WI38 (cell line): Measurements from ENCODE around the gene AKAP11.

ENCODE experiments used
- H3K4me3 ChIP-seq: 2 replicates; pipeline ENCODE4 v1.5.1; 2011; ENCODE audit warnings: low read depth, mild to moderate bottlenecking, control low read depth, low read length
- TF ChIP-seq, protein P1 (sequence below): IDR thresholded peaks from 2 replicates; pipeline ENCODE4 v1.5.1; 2012; ENCODE audit warnings: low read depth, mild to moderate bottlenecking, control low read depth, low read length

The AKAP11 gene

DNA sequence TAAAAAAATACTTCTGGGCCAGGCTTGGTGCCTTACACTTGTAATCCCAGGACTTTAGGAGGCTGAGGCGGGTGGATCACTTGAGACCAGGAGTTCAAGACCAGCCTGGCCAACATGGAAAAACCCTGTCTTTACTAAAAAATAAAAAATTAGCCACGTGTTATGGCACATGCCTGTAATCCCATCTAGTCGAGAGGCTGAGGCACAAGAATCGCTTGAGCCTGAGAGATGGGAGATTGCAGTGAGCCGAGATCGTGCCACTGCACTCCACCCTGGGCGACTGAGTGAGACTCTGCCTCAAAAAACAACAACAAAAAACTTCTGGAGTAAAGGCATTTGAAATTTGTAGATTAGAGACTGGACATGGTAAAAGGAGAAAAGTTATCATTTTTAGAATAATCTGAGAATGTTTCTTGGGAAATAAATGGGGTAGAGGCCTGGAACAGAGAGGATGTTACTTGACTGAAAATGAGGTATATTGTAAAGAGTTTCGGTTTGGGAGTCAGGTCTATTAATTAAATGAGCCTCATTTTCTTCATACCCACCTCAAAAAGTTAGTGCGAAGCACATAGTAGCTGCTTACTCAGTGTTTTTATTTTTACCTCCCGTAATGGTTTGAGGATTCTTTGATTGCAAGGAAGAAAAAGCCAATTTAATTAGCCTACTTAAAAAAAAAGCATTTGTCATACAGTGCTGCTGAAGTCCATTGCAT, 2.6 kb downstream of the AKAP11 start:
- H3K4me3 ChIP-seq = no peak overlapping the region

DNA sequence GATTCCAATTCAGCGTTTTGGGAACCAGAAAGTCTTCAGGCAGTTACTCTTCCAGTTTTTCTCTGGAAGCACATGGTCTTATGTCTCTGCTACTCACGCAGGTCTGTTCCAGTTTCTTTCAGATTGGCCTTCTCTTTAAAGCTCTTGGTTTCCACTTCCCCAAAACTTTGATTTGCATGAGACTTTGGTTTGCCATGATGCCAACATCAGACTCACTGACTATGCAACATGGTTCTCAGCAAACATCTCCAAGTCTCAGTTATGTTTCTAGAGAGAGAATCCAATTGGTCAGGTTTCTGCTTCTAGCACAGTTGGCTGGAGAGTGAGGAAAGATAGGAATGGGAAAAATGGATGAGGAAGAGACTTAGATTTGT, 3.1 kb downstream of the AKAP11 start:
- TF ChIP-seq, protein P1, sequence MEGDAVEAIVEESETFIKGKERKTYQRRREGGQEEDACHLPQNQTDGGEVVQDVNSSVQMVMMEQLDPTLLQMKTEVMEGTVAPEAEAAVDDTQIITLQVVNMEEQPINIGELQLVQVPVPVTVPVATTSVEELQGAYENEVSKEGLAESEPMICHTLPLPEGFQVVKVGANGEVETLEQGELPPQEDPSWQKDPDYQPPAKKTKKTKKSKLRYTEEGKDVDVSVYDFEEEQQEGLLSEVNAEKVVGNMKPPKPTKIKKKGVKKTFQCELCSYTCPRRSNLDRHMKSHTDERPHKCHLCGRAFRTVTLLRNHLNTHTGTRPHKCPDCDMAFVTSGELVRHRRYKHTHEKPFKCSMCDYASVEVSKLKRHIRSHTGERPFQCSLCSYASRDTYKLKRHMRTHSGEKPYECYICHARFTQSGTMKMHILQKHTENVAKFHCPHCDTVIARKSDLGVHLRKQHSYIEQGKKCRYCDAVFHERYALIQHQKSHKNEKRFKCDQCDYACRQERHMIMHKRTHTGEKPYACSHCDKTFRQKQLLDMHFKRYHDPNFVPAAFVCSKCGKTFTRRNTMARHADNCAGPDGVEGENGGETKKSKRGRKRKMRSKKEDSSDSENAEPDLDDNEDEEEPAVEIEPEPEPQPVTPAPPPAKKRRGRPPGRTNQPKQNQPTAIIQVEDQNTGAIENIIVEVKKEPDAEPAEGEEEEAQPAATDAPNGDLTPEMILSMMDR = no peak
- H3K4me3 ChIP-seq = no peak overlapping the region

More for the DNA sequence above, 2.6 kb downstream of the AKAP11 start:
- TF ChIP-seq, protein P1 = no peak

DNA sequence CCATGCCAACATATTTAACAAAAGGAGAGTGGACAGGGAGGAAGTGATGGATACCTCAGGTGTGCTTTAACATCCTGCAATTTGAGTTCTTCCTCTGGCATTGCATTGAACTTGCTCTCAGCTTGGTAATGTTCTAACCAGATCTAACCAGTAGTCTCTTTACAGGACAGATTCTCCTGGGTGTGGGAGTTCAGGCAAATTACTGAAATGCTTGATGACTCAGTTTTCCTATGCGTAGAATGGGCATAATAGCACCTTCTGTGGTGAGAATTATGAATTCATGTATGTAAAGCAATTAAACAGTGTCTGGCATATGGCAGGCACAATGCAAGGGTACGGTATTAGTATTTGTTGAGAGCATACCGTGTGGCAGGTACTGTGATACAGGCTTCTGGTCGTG, 3.6 kb downstream of the AKAP11 start:
- TF ChIP-seq, protein P1 = no peak
- H3K4me3 ChIP-seq = no peak overlapping the region

DNA sequence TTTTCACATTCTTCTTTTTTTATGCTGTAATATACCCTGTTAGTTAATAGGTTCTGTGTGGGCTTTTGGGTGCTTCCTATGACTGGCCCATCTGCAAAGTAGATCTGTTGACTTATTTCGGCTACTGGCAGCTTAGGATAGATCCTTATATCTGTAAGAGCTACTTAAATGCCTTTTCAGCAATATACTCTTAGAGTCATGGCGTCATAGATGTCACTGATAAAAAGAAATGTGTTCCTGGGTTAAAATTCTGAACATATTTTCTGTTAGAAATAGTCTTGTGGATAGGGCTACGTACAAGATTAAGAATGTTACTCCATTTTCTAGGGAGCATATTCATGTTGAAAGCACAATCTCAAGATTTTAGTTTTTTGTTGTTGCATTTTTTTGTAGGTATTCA, 4.7 kb downstream of the AKAP11 start:
- no peak overlapping the region for H3K4me3 ChIP-seq
- TF ChIP-seq, protein P1 = no peak

DNA sequence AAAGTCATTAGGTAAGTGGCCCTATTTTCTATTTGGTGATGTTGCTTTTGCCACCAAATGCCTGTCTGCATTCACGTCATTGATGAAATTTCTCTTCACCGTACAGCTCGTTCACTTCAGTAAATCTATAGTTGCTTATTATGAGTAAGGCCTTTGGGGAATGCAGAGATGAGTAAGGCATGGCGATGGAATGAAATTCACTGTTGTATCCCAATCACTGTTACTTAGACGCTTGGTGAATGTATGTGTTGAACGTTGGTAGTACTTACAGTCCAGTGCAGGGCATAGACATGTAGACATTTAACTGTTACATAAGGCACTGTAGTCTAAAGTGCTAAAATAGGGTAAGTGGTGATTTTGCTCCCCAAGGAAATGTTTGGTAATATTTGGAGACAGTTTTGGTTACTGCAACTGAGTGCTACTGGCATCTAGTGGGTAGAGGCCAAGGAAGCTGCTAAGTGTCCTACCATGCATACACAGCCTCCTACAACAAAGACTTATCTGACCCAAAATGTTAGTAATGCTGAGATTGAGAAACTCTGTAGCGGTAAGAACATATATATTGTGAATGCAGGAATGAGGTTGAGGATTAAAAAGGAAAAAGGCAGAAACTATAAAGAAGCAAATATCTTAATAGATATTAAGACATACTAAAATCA, 5.8 kb downstream of the AKAP11 start:
- no peak overlapping the region for H3K4me3 ChIP-seq
- TF ChIP-seq, protein P1 = no peak

DNA sequence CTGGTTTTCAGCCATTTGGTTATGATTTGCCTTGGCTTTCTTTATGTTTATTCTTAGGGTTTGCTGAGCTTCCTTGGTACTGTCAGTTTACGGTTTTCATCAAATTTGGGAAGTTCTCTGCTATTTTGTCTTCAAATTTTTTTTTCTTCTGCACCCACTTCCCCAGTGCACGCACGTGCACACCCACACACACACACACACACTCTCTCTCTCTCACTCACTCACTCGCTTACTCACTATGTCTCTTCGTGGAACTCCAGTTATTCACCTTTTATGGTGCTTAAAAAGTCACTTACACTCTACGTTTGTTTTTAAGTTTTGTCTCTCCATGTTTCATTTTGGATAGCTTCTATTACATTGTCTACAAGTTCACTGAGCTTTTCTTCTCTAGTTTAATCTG, 7.1 kb downstream of the AKAP11 start:
- TF ChIP-seq, protein P1 = no peak
- H3K4me3 ChIP-seq = no peak overlapping the region

DNA sequence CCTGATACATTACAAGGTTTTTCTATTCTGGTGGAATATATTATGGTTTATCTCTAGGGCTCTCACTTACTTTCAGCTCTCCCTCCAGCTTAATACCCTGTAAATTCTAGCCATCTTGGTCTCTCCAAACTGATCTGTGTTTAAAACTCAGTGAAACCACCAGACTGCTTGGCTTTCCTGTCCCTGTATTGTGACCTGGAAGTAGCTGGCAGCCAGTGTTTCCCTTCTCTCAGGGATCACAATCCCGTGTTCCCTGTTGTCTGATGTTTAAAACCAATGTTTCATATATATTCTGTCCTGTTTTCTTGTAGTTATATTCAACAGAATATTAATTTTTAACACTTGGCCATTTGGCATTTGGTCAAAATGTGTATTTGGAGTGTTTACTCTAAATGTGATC, 8.0 kb downstream of the AKAP11 start:
- H3K4me3 ChIP-seq = no peak overlapping the region
- TF ChIP-seq, protein P1 = no peak
